Psoas muscle (tissue), 8 donors: ENCODE data around the gene GAS2. TPM values are rescaled to one million over a fixed set of nuclear protein-coding genes. Genes with fewer than 3 reads are reported as not detected.

Experiments
- ATAC-seq, 4 donors: fragments of 200-7000 bp; cut with Tn5 transposase; one replicate each; pipeline ENCODE4 v1.9.1; 2020; ENCODE audit warnings: moderate library complexity in 3 of 4, mild to moderate bottlenecking in 2 of 4
- DNase-seq, 2 donors: peaks; one replicate each; pipeline ENCODE4 v3.0.0-alpha.2; 2020
- H3K27ac ChIP-seq: fragments of 200-600 bp; one replicate; pipeline ENCODE4 v1.8.0; 2022
- H3K27me3 ChIP-seq, 3 donors: fragments of 200-600 bp in 1 of 3; one replicate each; pipeline versions ENCODE4 v1.6.1 to v1.8.0; 2013 to 2022; ENCODE audit warnings: low read length in 2 of 3, mild to moderate bottlenecking in 2 of 3, moderate library complexity in 1 of 3; ENCODE audit not compliant: insufficient read depth in 3 of 3
- H3K36me3 ChIP-seq, 2 donors: fragments of 200-600 bp in 1 of 2; one replicate each; pipeline versions ENCODE4 v1.6.1 to v1.8.0; 2013 to 2022; ENCODE audit warnings: low read depth in 1 of 2, mild to moderate bottlenecking in 1 of 2, moderate library complexity in 1 of 2; ENCODE audit not compliant: insufficient read depth in 1 of 2
- H3K4me1 ChIP-seq: fragments of 200-600 bp; one replicate; pipeline ENCODE4 v1.8.0; 2022
- H3K4me3 ChIP-seq: fragments of 200-600 bp; one replicate; pipeline ENCODE4 v1.8.0; 2022; ENCODE audit warnings: mild to moderate bottlenecking
- H3K9me3 ChIP-seq: fragments of 200-600 bp; one replicate; pipeline ENCODE4 v1.8.0; 2022
- CTCF ChIP-seq: fragments of 200-600 bp; IDR thresholded peaks from one replicate; pipeline ENCODE4 v1.8.0; 2022; ENCODE audit warnings: antibody characterized with exemption
- WGBS, 3 donors: extraction: QIAGEN DNeasy Blood & Tissue Kit; methylation state at CpG; one replicate each; pipeline versions ENCODE4 v1.1.6 to v1.1.7; 2013; 5-methylcytosine and 5-hydroxymethylcytosine counted together
- intact Hi-C, 2 donors: fragments of 100-400 bp; cut with DNase I; formaldehyde crosslinking; loops; one replicate each; pipeline versions ENCODE4 v1.11.0 to v1.14.2; 2022
- polyA plus RNA-seq, 3 donors: library from polyadenylated mRNA; stranded (reverse); fragments of 200-250 nt; gene quantifications; one replicate each; pipeline ENCODE4 v1.2.3, GENCODE V29; 2013
- total RNA-seq, 4 donors: library from RNA; stranded (reverse); fragmentation: NEBNext Ultra II Directional in 2 of 4; extraction: Animal tissue kit (Norgen Biotek cat#: 25700) in 2 of 4; gene quantifications; one replicate each; pipeline versions ENCODE4 v1.2.1 to v1.2.4, GENCODE V29; 2021 to 2023
- donor health status: healthy with polysubstance abuse.
- donor health status: DM: no; HTN: no; CAD: no; lungs with moderate emphysema.
- donor health status: Bipolar disorder and iron deficiency.
- donor health status: healthy.
- donor health status: DM: yes; HTN: yes; CAD: no.
- donor health status: DM: no; HTN: no; CAD: no.
- donor health status: DM: no; HTN: no; CAD: no.
- donor health status: DM: yes; HTN: yes; CAD: no.

GAS2 gene
- total and polyA plus RNA-seq, 7 donors = 0.51 to 4.6 (median 2.8) TPM

DNA sequence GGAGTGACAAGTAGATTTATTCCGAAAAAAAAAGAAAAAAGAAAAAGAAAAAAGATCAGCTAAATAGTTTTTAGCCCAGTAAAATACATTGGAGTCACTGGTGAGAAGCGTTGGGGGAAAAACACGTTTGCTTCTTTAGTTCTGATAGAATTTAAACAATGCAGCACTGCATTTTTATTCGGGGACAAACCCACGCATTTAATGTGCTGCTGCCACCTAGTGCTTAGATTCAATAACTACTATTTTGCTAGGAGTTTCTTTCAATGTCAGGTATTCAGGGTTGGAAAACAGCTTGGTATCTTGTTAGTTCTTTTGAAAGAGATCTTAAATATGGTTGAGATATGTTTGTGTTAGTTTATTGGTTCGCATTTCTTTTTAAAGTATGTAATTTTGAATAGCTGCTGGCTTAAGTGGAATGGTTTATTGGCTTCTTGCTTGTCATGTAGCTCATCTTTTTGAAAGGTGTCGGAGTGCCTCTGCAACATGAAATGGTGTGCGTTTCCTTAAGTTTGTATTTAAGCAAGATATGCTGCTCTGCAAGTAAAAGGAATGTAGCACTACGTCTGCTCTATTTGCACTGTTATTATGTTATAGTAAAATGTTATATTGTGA lies 121.2 kb downstream of the GAS2 start:
- Histone ChIP-seq H3K27ac (no peak overlapping the region), H3K36me3 (no peaks in the 10 kb centered on the region), H3K4me1 (no peaks in the 10 kb centered on the region), H3K9me3 (no peaks in the 10 kb centered on the region), H3K27me3 (no peaks in the 10 kb centered on the region), H3K4me3 (no peak overlapping the region)
- ATAC-seq = peak in 3 of 4 donors; percentile 49 to 80 (median 69)
- 30 to 32% (median 31%) methylated on average over 9 of the region's 9 CpGs for WGBS, 3 donors
- no peak for DNase-seq
- intact Hi-C loops = loop anchor here (2.0 to 5.0 kb wide), 4 partner anchors 115 to 455 kb away; partner anchors contain the start of gene GAS2 (in 1 of the 2)
- TF ChIP-seq CTCF = peak; percentile 72

- TF ChIP-seq CTCF = no peak
- Histone ChIP-seq H3K4me3 (no peak overlapping the region), H3K9me3 (no peaks in the 10 kb centered on the region), H3K36me3 (no peaks in the 10 kb centered on the region), H3K27me3 (no peaks in the 10 kb centered on the region), H3K27ac (no peak overlapping the region), H3K4me1 (no peaks in the 10 kb centered on the region)
- 21 to 38% (median 26%) methylated on average over 3 of the region's 3 CpGs for WGBS, 3 donors
- peak in 2 of 4 donors; percentile 56 to 58 for ATAC-seq
- no peak for DNase-seq
- intact Hi-C loops = no loop called here
These were observed 126.1 kb downstream of the GAS2 start for GRCh38 chr11:22792497-22792896.

GRCh38 chr11:22795914-22796313 lies 129.5 kb downstream of the GAS2 start:
- ATAC-seq = no peak
- no peak for DNase-seq
- Histone ChIP-seq H3K36me3 (no peaks in the 10 kb centered on the region), H3K27ac (no peak overlapping the region), H3K27me3 (no peaks in the 10 kb centered on the region), H3K4me1 (peaks cover 6% of the 10 kb centered on the region), H3K9me3 (no peaks in the 10 kb centered on the region), H3K4me3 (no peak overlapping the region)
- intact Hi-C loops = no loop called here
- 83 to 91% (median 90%) methylated on average over 1 of the region's 1 CpG for WGBS, 3 donors
- no peak for TF ChIP-seq CTCF

GRCh38 chr11:22797047-22797446 lies 130.6 kb downstream of the GAS2 start:
- Histone ChIP-seq H3K4me1 (peaks cover 6% of the 10 kb centered on the region), H3K36me3 (no peaks in the 10 kb centered on the region), H3K27ac (no peak overlapping the region), H3K27me3 (no peaks in the 10 kb centered on the region), H3K4me3 (no peak overlapping the region), H3K9me3 (no peaks in the 10 kb centered on the region)
- ATAC-seq (no peak), DNase-seq (no peak)
- no peak for TF ChIP-seq CTCF
- intact Hi-C loops = no loop called here
- 85 to 87% (median 86%) methylated on average over 3 of the region's 3 CpGs for WGBS, 3 donors

- intact Hi-C loops = no loop called here
These were observed 132.5 kb downstream of the GAS2 start for GRCh38 chr11:22798901-22799300.

More at GRCh38 chr11:22798901-22799300, 132.5 kb downstream of the GAS2 start:
- 10 to 26% (median 16%) methylated on average over 1 of the region's 1 CpG for WGBS, 3 donors
- Histone ChIP-seq H3K4me3 (no peak overlapping the region), H3K27me3 (no peaks in the 10 kb centered on the region), H3K4me1 (peaks cover 6% of the 10 kb centered on the region), H3K27ac (no peak overlapping the region), H3K9me3 (no peaks in the 10 kb centered on the region), H3K36me3 (no peaks in the 10 kb centered on the region)
- no peak for TF ChIP-seq CTCF
- ATAC-seq (peak in 2 of 4 donors; percentile 43 to 65), DNase-seq (no peak)
